Measurements from ENCODE around the gene CSRP1. TPM values are rescaled to one million over a fixed set of nuclear protein-coding genes. Genes with fewer than 3 reads are reported as not detected.

Gene CSRP1
- total RNA-seq, 1 donor from 2014 or later = 11.4 TPM

- TF ChIP-seq CTCF (IDR thresholded peaks at IDR 0.05; ENCODE audit: unreplicated experiment) = no peak
- H3K4me1 Mint-ChIP-seq = peaks cover 18% of the 10 kb centered on the region
- H3K36me3 Mint-ChIP-seq = peaks cover 3% of the 10 kb centered on the region
- H3K4me3 Mint-ChIP-seq = no peak overlapping the region
- H3K9me3 Mint-ChIP-seq = peaks cover 14% of the 10 kb centered on the region
- no peak for DNase-seq (ENCODE audit: low spot score in 2 of 2, unreplicated experiment in 2 of 2)
- H3K27ac Mint-ChIP-seq = no peak overlapping the region
- no peaks in the 10 kb centered on the region for H3K27me3 Mint-ChIP-seq (ENCODE audit: low read depth)
Measured at GRCh38 chr1:201445310-201445709, 61.6 kb downstream of the CSRP1 start.

- no peak overlapping the region for H3K4me3 Mint-ChIP-seq
- H3K27me3 Mint-ChIP-seq (ENCODE audit: low read depth) = no peaks in the 10 kb centered on the region
- DNase-seq (ENCODE audit: low spot score in 2 of 2, unreplicated experiment in 2 of 2) = no peak
Measured at GRCh38 chr1:201444792-201445191, 62.1 kb downstream of the CSRP1 start.

GRCh38 chr1:201443747-201444146, 63.2 kb downstream of the CSRP1 start:
- TF ChIP-seq CTCF (IDR thresholded peaks at IDR 0.05; ENCODE audit: unreplicated experiment) = no peak
- Mint-ChIP-seq H3K9me3 (peaks cover 14% of the 10 kb centered on the region), H3K4me3 (no peak overlapping the region), H3K27me3 (ENCODE audit: low read depth) (no peaks in the 10 kb centered on the region), H3K4me1 (peaks cover 8% of the 10 kb centered on the region), H3K36me3 (peaks cover 3% of the 10 kb centered on the region), H3K27ac (no peak overlapping the region)
- DNase-seq (ENCODE audit: low spot score in 2 of 2, unreplicated experiment in 2 of 2) = no peak

More at GRCh38 chr1:201444792-201445191, 62.1 kb downstream of the CSRP1 start:
- Mint-ChIP-seq H3K27ac (no peak overlapping the region), H3K36me3 (peaks cover 3% of the 10 kb centered on the region), H3K9me3 (peaks cover 14% of the 10 kb centered on the region), H3K4me1 (peaks cover 15% of the 10 kb centered on the region)
- no peak for TF ChIP-seq CTCF (IDR thresholded peaks at IDR 0.05; ENCODE audit: unreplicated experiment)

GRCh38 chr1:201436969-201437368, 70.0 kb downstream of the CSRP1 start:
- Mint-ChIP-seq H3K27me3 (ENCODE audit: low read depth) (no peaks in the 10 kb centered on the region), H3K9me3 (peaks cover 14% of the 10 kb centered on the region)

GRCh38 chr1:201436393-201436792, 70.5 kb downstream of the CSRP1 start:
- no peak for TF ChIP-seq CTCF (IDR thresholded peaks at IDR 0.05; ENCODE audit: unreplicated experiment)
- Mint-ChIP-seq H3K4me3 (no peak overlapping the region), H3K27ac (no peak overlapping the region), H3K9me3 (peaks cover 9% of the 10 kb centered on the region), H3K4me1 (peaks cover 13% of the 10 kb centered on the region), H3K36me3 (peaks cover under 1% of the 10 kb centered on the region), H3K27me3 (ENCODE audit: low read depth) (no peaks in the 10 kb centered on the region)
- DNase-seq (ENCODE audit: low spot score in 2 of 2, unreplicated experiment in 2 of 2) = no peak

More at GRCh38 chr1:201436969-201437368, 70.0 kb downstream of the CSRP1 start:
- peaks cover 13% of the 10 kb centered on the region for H3K4me1 Mint-ChIP-seq
- H3K27ac Mint-ChIP-seq = no peak overlapping the region
- DNase-seq (ENCODE audit: low spot score in 2 of 2, unreplicated experiment in 2 of 2) = no peak
- no peak overlapping the region for H3K4me3 Mint-ChIP-seq
- H3K36me3 Mint-ChIP-seq = peaks cover 3% of the 10 kb centered on the region
- no peak for TF ChIP-seq CTCF (IDR thresholded peaks at IDR 0.05; ENCODE audit: unreplicated experiment)

- Mint-ChIP-seq H3K4me1 (peaks cover 13% of the 10 kb centered on the region), H3K27ac (no peak overlapping the region), H3K27me3 (ENCODE audit: low read depth) (no peaks in the 10 kb centered on the region), H3K36me3 (no peaks in the 10 kb centered on the region), H3K4me3 (no peak overlapping the region), H3K9me3 (no peaks in the 10 kb centered on the region)
- DNase-seq (ENCODE audit: low spot score in 2 of 2, unreplicated experiment in 2 of 2) = no peak
- TF ChIP-seq CTCF (IDR thresholded peaks at IDR 0.05; ENCODE audit: unreplicated experiment) = no peak
Measured at GRCh38 chr1:201434266-201434665, 72.7 kb downstream of the CSRP1 start.

Data from mesothelial cell of epicardium (in vitro differentiated cells).